Heart right ventricle (tissue), 16 donors: Measurements from ENCODE around the gene NUDT17. TPM values are rescaled to one million over a fixed set of nuclear protein-coding genes. Genes with fewer than 3 reads are reported as not detected.
"Not testable (repeated sequence)": the region's sequence is repeated elsewhere in the genome, so short reads cannot be mapped to it uniquely, and the experiment has no call there.

Source experiments
- ATAC-seq, 8 donors: fragments of 200-7000 bp; cut with Tn5 transposase; one replicate each; pipeline ENCODE4 v1.9.1; 2020; ENCODE audit warnings: mild to moderate bottlenecking in 8 of 8, moderate library complexity in 8 of 8, moderate number of reproducible peaks in 1 of 8
- DNase-seq, 2 donors: peaks; one replicate each; pipeline ENCODE4 v3.0.0-alpha.2; 2020
- H3K27ac ChIP-seq, 10 donors: fragments of 200-600 bp; sonication (generic) in 2 of 10; one replicate each; pipeline versions ENCODE4 v1.5.0 to v1.8.0; 2020 to 2022; ENCODE audit warnings: mild to moderate bottlenecking in 3 of 10
- H3K27me3 ChIP-seq, 7 donors: fragments of 200-600 bp; one replicate each; pipeline ENCODE4 v1.8.0; 2021 to 2022; ENCODE audit warnings: mild to moderate bottlenecking in 2 of 7
- H3K36me3 ChIP-seq, 9 donors: fragments of 200-600 bp; sonication (generic) in 1 of 9; one replicate each; pipeline versions ENCODE4 v1.5.0 to v1.8.0; 2020 to 2022; ENCODE audit warnings: mild to moderate bottlenecking in 2 of 9
- H3K4me1 ChIP-seq, 9 donors: fragments of 200-600 bp; sonication (generic) in 1 of 9; one replicate each; pipeline versions ENCODE4 v1.5.0 to v1.8.0; 2020 to 2022; ENCODE audit warnings: mild to moderate bottlenecking in 4 of 9
- H3K4me3 ChIP-seq, 10 donors: fragments of 200-600 bp; sonication (generic) in 2 of 10; one replicate each; pipeline versions ENCODE4 v1.5.0 to v1.8.0; 2020 to 2022; ENCODE audit warnings: mild to moderate bottlenecking in 7 of 10, moderate library complexity in 2 of 10
- H3K9me3 ChIP-seq, 11 donors: fragments of 200-600 bp in 10 of 11; sonication (generic) in 2 of 11; one replicate each; pipeline versions ENCODE4 v1.5.0 to v1.8.0; 2013 to 2022; ENCODE audit warnings: mild to moderate bottlenecking in 2 of 11, control low read depth in 1 of 11, moderate library complexity in 1 of 11
- CTCF ChIP-seq, 9 donors: fragments of 200-600 bp; sonication (generic) in 2 of 9; IDR thresholded peaks; one replicate each; pipeline versions ENCODE4 v1.5.0 to v1.8.0; 2021 to 2022; ENCODE audit warnings: antibody characterized with exemption in 9 of 9, mild to moderate bottlenecking in 5 of 9, moderate library complexity in 1 of 9
- WGBS, 2 donors: extraction: QIAGEN DNeasy Blood & Tissue Kit; methylation state at CpG; one replicate each; pipeline ENCODE4 v1.1.7; 2013; ENCODE audit warnings: inconsistent platforms in 1 of 2; 5-methylcytosine and 5-hydroxymethylcytosine counted together
- intact Hi-C, 10 donors: fragments of 100-400 bp; cut with DNase I; formaldehyde crosslinking; loops; one replicate each; pipeline versions ENCODE4 v1.11.1 to v1.14.2; 2022
- polyA plus RNA-seq, 2 donors: library from polyadenylated mRNA; stranded (reverse); fragments of 200-250 nt; gene quantifications; one replicate each; pipeline ENCODE4 v1.2.3, GENCODE V29; 2013
- total RNA-seq, 10 donors: library from RNA; stranded (reverse); fragmentation: NEBNext Ultra II Directional in 3 of 10; extraction: Animal tissue kit (Norgen Biotek cat#: 25700) in 3 of 10; gene quantifications; one replicate each; pipeline versions ENCODE4 v1.2.1 to v1.2.4, GENCODE V29; 2021 to 2023
- donor health status: Arrhythmogenic right ventricular cardiomyopathy.
- donor health status: ischemic (EF 13 %, LVEDD 7.1; RV severe dilation, severe dysfunction).
- donor health status: healthy with polysubstance abuse.
- donor health status: DM: no; HTN: yes; CAD: no.
- donor health status: DM: no; HTN: no; CAD: no.
- donor health status: ischemic (EF 25% LVEDD 6.9; RV normal size, moderate dysfunction).
- donor health status: ischemic (EF 25% LVEDD 5.7; RV mildly dilated, moderate dysfunction).
- donor health status: healthy.
- donor health status: DM: yes; HTN: yes; CAD: no.
- donor health status: Ischemic cardiomyopathy.
- donor health status: ischemic (EF 35%, LVEDD 5.7; RV mildly dilated, moderate dysfunction).
- donor health status: nonischemic (EF 11% LVEDD 7.7; RV severe dilation, severe dysfunction).
- donor health status: DM: yes; HTN: yes; CAD: no.
- donor health status: PGD.
- donor health status: ischemic (EF 29% LVEDD 5.4; RV normal size, mild dysfunction).
- donor health status: nonischemic (EF 23%, LVEDD 6.1; RV moderate dilation, normal function).

Gene NUDT17
- total and polyA plus RNA-seq, 12 donors: 0.75 to 4.9 (median 3.6) TPM

- Histone ChIP-seq H3K4me1 (peaks cover 0 to 84% (median 34%) of the 10 kb centered on the region in 9 donors), H3K9me3 (no peaks in the 10 kb centered on the region), H3K27me3 (no peaks in the 10 kb centered on the region), H3K4me3 (no peak overlapping the region), H3K36me3 (no peaks in the 10 kb centered on the region), H3K27ac (no peak overlapping the region)
- intact Hi-C loops: no loop called here
- TF ChIP-seq CTCF (IDR thresholded peaks at IDR 0.05): no peak
- 53 to 56% methylated on average over 3 of the region's 3 CpGs for WGBS, 2 donors
- DNase-seq (no peak), ATAC-seq (no peak)
Observed at GRCh38 chr1:145804235-145805045, 41.0 kb upstream of the NUDT17 start.

DNA sequence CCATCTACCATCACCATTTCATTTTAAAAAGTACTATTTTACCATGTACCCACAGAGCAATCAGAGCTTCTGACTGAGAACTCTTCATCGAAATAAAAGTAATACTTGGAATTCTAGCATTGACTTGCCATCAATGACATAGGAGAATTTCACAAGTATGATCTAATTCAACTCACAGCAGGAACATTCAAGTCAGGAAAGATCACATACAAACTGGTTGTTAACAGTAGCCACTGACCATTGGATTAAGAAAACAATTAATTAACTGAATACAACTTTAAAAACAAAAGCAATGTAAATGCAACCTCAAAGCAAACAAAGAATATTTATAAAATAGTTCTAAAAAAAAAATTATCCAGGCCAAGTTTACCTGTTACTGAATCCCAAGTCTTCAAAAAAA, 40.4 kb upstream of the NUDT17 start:
- no peak overlapping the region for H3K4me3 ChIP-seq
- no peaks in the 10 kb centered on the region for H3K36me3 ChIP-seq
- H3K27me3 ChIP-seq: no peaks in the 10 kb centered on the region
- H3K27ac ChIP-seq: no peak overlapping the region
- 81 to 91% methylated on average over 1 of the region's 1 CpG for WGBS, 2 donors
- no peak for ATAC-seq
- no peak for DNase-seq
- H3K9me3 ChIP-seq: no peaks in the 10 kb centered on the region
- H3K4me1 ChIP-seq: peaks cover 0 to 78% (median 34%) of the 10 kb centered on the region in 9 donors
- TF ChIP-seq CTCF (IDR thresholded peaks at IDR 0.05): no peak
- intact Hi-C loops: no loop called here

- Histone ChIP-seq H3K4me3 (no peak overlapping the region), H3K36me3 (no peaks in the 10 kb centered on the region), H3K27me3 (no peaks in the 10 kb centered on the region), H3K27ac (no peak overlapping the region), H3K4me1 (peaks cover 0 to 65% (median 24%) of the 10 kb centered on the region in 9 donors), H3K9me3 (no peaks in the 10 kb centered on the region)
- intact Hi-C loops: no loop called here
- DNase-seq (no peak), ATAC-seq (no peak)
- 97 to 99% methylated on average over 4 of the region's 4 CpGs for WGBS, 2 donors
- no peak for TF ChIP-seq CTCF (IDR thresholded peaks at IDR 0.05)
Observed at GRCh38 chr1:145806408-145806807, 39.0 kb upstream of the NUDT17 start.

- Histone ChIP-seq H3K36me3 (no peaks in the 10 kb centered on the region), H3K4me1 (peaks cover 0 to 61% (median 24%) of the 10 kb centered on the region in 9 donors), H3K9me3 (no peaks in the 10 kb centered on the region), H3K27ac (no peak overlapping the region), H3K4me3 (no peak overlapping the region), H3K27me3 (no peaks in the 10 kb centered on the region)
- intact Hi-C loops: no loop called here
- 94 to 96% methylated on average over 7 of the region's 7 CpGs for WGBS, 2 donors
- ATAC-seq (no peak), DNase-seq (no peak)
- no peak for TF ChIP-seq CTCF (IDR thresholded peaks at IDR 0.05)
Observed at GRCh38 chr1:145806844-145807243, 38.6 kb upstream of the NUDT17 start.

- DNase-seq, H3K27me3 ChIP-seq, intact Hi-C loops, ATAC-seq, H3K4me3 ChIP-seq, H3K27ac ChIP-seq, H3K4me1 ChIP-seq, H3K9me3 ChIP-seq, H3K36me3 ChIP-seq: not testable (repeated sequence)
- 74 to 77% methylated on average over 5 of the region's 6 CpGs for WGBS, 2 donors
Observed at GRCh38 chr1:145812977-145813810, 32.2 kb upstream of the NUDT17 start.

DNA sequence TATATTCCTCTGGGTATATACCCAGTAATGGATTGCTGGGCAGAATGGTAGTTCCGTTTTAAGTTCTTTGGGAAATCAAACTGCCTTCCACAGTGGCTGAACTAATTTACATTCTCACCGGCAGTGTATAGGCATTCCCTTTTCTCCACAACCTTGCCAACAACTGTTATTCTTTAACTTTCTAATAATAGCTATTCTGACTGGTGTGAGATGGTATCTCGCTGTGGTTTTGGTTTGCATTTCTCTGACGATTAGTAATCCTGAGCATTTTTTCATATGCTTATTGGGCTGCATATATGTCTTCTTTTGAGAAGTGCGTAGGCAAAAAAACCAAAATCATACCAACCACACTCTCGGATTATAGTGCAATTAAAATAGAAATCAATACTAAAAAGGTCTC, 27.3 kb upstream of the NUDT17 start:
- 50 to 76% methylated on average over 4 of the region's 6 CpGs for WGBS, 2 donors
- H3K36me3 ChIP-seq, H3K27me3 ChIP-seq, ATAC-seq, H3K9me3 ChIP-seq, H3K27ac ChIP-seq, H3K4me3 ChIP-seq, DNase-seq, intact Hi-C loops, H3K4me1 ChIP-seq: not testable (repeated sequence)

- H3K27ac ChIP-seq, H3K9me3 ChIP-seq, DNase-seq, H3K27me3 ChIP-seq, intact Hi-C loops: not testable (repeated sequence)
- ATAC-seq: peak in 6 of 8 donors; percentile 24 to 67 (median 35)
- Histone ChIP-seq H3K4me1 (peaks cover 7 to 23% (median 16%) of the 10 kb centered on the region in 9 donors), H3K4me3 (peak overlapping the region in 5 of 10 donors; percentile 68 to 86 (median 76)), H3K36me3 (peaks cover 0 to 25% (median 14%) of the 10 kb centered on the region in 9 donors)
- WGBS, 2 donors: 0 to 20% methylated on average over 3 to 4 of the region's 16 CpGs
Observed at GRCh38 chr1:145822779-145823331, 22.6 kb upstream of the NUDT17 start.
